H1 (cell line): ENCODE results near the gene SHC3. TPM values are rescaled to one million over a fixed set of nuclear protein-coding genes. Genes with fewer than 3 reads are reported as not detected.

ENCODE experiments used
- CTCF ChIA-PET: fragments of 300-600 bp; sonication (Branson Sonifier 250); formaldehyde crosslinking; loops from one replicate; lab custom pipeline; 2021; ENCODE audit not compliant: partially characterized antibody; lab: Charles Lee
- POLR2A ChIA-PET: fragments of 300-600 bp; sonication (Branson Sonifier 250); formaldehyde crosslinking; loops from one replicate; lab custom pipeline; 2021; ENCODE audit warnings: inconsistent platforms; ENCODE audit not compliant: partially characterized antibody; lab: Charles Lee
- DNase-seq, 2 experiments: peaks; one replicate each; pipeline versions ENCODE4 v3.0.0 to v3.0.0-alpha.2; 2010 to 2022; ENCODE audit warnings: low spot score in 2 of 2, low read depth in 1 of 2, mixed read lengths in 1 of 2
- FAIRE-seq: peaks from 2 replicates; lab custom pipeline; 2011; peaks lifted over from hg19 to GRCh38; lab: Jason Lieb, UNC
- H2AFZ ChIP-seq: 2 replicates; pipeline ENCODE4 v1.8.1; 2012; ENCODE audit warnings: low read length, inconsistent platforms
- H2AK5ac ChIP-seq: 2 replicates; pipeline ENCODE4 v1.6.1; 2013; ENCODE audit warnings: low read depth, low read length
- H2BK120ac ChIP-seq: replicated peaks from 2 replicates; pipeline ENCODE3; 2013; ENCODE audit warnings: low read depth, low read length, inconsistent platforms
- H2BK12ac ChIP-seq: 2 replicates; pipeline ENCODE4 v1.6.1; 2013; ENCODE audit warnings: low read depth, low read length
- H2BK15ac ChIP-seq: 2 replicates; pipeline ENCODE4 v1.6.1; 2013; ENCODE audit warnings: low read length
- H2BK20ac ChIP-seq: 2 replicates; pipeline ENCODE4 v1.6.1; 2013; ENCODE audit warnings: low read length
- H2BK5ac ChIP-seq: 2 replicates; pipeline ENCODE4 v1.6.1; 2013; ENCODE audit warnings: low read depth, low read length
- H3K14ac ChIP-seq: 2 replicates; pipeline ENCODE4 v1.6.1; 2013; ENCODE audit warnings: inconsistent platforms; ENCODE audit not compliant: insufficient read length
- H3K18ac ChIP-seq: 2 replicates; pipeline ENCODE4 v1.6.1; 2013; ENCODE audit warnings: low read length; ENCODE audit errors: extremely low read depth
- H3K23ac ChIP-seq: 2 replicates; pipeline ENCODE4 v1.6.1; 2013; ENCODE audit warnings: inconsistent platforms; ENCODE audit not compliant: insufficient read length
- H3K23me2 ChIP-seq: 2 replicates; pipeline ENCODE4 v1.6.1; 2013; ENCODE audit warnings: low read depth, low read length
- H3K27ac ChIP-seq: 2 replicates; pipeline ENCODE4 v1.6.1; 2011; ENCODE audit warnings: low read depth, low read length, inconsistent platforms
- H3K27me3 ChIP-seq, 4 experiments: replicated peaks in 1 of 4; 1 replicate in 1 of 4; 2 replicates in 3 of 4; pipeline versions ENCODE4 v1.6.1 to v1.8.1; 2011 to 2013; ENCODE audit warnings: low read length in 3 of 4, mild to moderate bottlenecking in 3 of 4, inconsistent platforms in 2 of 4, mixed read lengths in 2 of 4, moderate library complexity in 1 of 4; ENCODE audit not compliant: control insufficient read depth in 3 of 4, insufficient read depth in 3 of 4; ENCODE audit errors: extremely low read depth in 1 of 4
- H3K36me3 ChIP-seq, 4 experiments: 2 replicates each; pipeline versions ENCODE4 v1.6.1 to v1.8.1; 2011 to 2013; ENCODE audit warnings: mild to moderate bottlenecking in 4 of 4, low read length in 3 of 4, moderate library complexity in 2 of 4, control low read depth in 1 of 4, inconsistent platforms in 1 of 4; ENCODE audit not compliant: insufficient read depth in 4 of 4, control insufficient read depth in 2 of 4
- H3K4ac ChIP-seq: replicated peaks from 2 replicates; pipeline ENCODE3; 2013; ENCODE audit warnings: low read length, low read depth, mixed read lengths, inconsistent platforms; ENCODE audit not compliant: insufficient read length
- H3K4me1 ChIP-seq, 4 experiments: replicated peaks in 1 of 4; 1 replicate in 1 of 4; 2 replicates in 3 of 4; pipeline versions ENCODE4 v1.6.1 to v1.8.1; 2011 to 2013; ENCODE audit warnings: low read length in 3 of 4, inconsistent platforms in 2 of 4, mixed read lengths in 1 of 4; ENCODE audit not compliant: insufficient read depth in 4 of 4, control insufficient read depth in 3 of 4
- H3K4me2 ChIP-seq, 2 experiments: 2 replicates each; pipeline versions ENCODE4 v1.6.1 to v1.8.1; 2011 to 2013; ENCODE audit warnings: low read depth in 2 of 2, low read length in 2 of 2, control low read depth in 1 of 2, inconsistent platforms in 1 of 2, mild to moderate bottlenecking in 1 of 2; ENCODE audit not compliant: insufficient read depth in 1 of 2
- H3K4me3 ChIP-seq, 4 experiments: fragments of 200-600, 300-600 bp in 1 of 4; sonication (generic), shearing (Covaris generic), sonication (Bioruptor Twin) in 1 of 4; 2 replicates each; pipeline versions ENCODE4 v1.5.1 to v1.8.1; 2011 to 2016; ENCODE audit warnings: low read length in 4 of 4, low read depth in 3 of 4, control low read depth in 2 of 4, inconsistent platforms in 2 of 4, mild to moderate bottlenecking in 2 of 4, mixed read lengths in 1 of 4, moderate library complexity in 1 of 4; ENCODE audit not compliant: insufficient read depth in 2 of 4; ENCODE audit errors: extremely low read depth in 1 of 4
- H3K56ac ChIP-seq: replicated peaks from 2 replicates; pipeline ENCODE3; 2013; ENCODE audit warnings: low read depth, mild to moderate bottlenecking, mixed read lengths, low read length, inconsistent platforms; ENCODE audit not compliant: insufficient read length
- H3K79me1 ChIP-seq: 2 replicates; pipeline ENCODE4 v1.6.1; 2013; ENCODE audit warnings: low read depth, low read length, control low read depth
- H3K79me2 ChIP-seq, 2 experiments: 2 replicates each; pipeline versions ENCODE4 v1.6.1 to v1.8.1; 2012 to 2013; ENCODE audit warnings: low read length in 2 of 2, mild to moderate bottlenecking in 2 of 2, inconsistent platforms in 1 of 2; ENCODE audit not compliant: insufficient read depth in 2 of 2, control insufficient read depth in 1 of 2
- H3K9ac ChIP-seq, 4 experiments: replicated peaks in 1 of 4; 1 replicate in 1 of 4; 2 replicates in 3 of 4; pipeline versions ENCODE4 v1.6.1 to v1.8.1; 2011 to 2013; ENCODE audit warnings: low read depth in 3 of 4, low read length in 3 of 4, control low read depth in 2 of 4, mild to moderate bottlenecking in 2 of 4, moderate library complexity in 2 of 4, inconsistent platforms in 1 of 4; ENCODE audit errors: extremely low read depth in 1 of 4
- H3K9me3 ChIP-seq, 2 experiments: 2 replicates each; pipeline versions ENCODE4 v1.6.1 to v1.8.1; 2012 to 2013; ENCODE audit warnings: mild to moderate bottlenecking in 2 of 2, moderate library complexity in 2 of 2, control low read depth in 1 of 2, inconsistent platforms in 1 of 2, low read depth in 1 of 2, low read length in 1 of 2, mixed read lengths in 1 of 2; ENCODE audit not compliant: insufficient read depth in 2 of 2
- H4K20me1 ChIP-seq, 2 experiments: replicated peaks in 1 of 2; 2 replicates each; pipeline versions ENCODE3 to v1.8.1; 2011 to 2013; ENCODE audit warnings: inconsistent platforms in 2 of 2, low read length in 2 of 2, mild to moderate bottlenecking in 1 of 2; ENCODE audit not compliant: insufficient read depth in 2 of 2, control insufficient read depth in 1 of 2
- H4K5ac ChIP-seq: 2 replicates; pipeline ENCODE4 v1.6.1; 2013; ENCODE audit warnings: low read length, low read depth, mixed read lengths, inconsistent platforms; ENCODE audit not compliant: insufficient read length
- H4K8ac ChIP-seq: 2 replicates; pipeline ENCODE4 v1.8.0; 2013; ENCODE audit warnings: mild to moderate bottlenecking, moderate library complexity, low read length, inconsistent platforms; ENCODE audit not compliant: insufficient read depth; ENCODE audit errors: extremely low read depth
- H4K91ac ChIP-seq: replicated peaks from 2 replicates; pipeline ENCODE3; 2013; ENCODE audit warnings: low read length, mixed read lengths, inconsistent platforms; ENCODE audit not compliant: insufficient read length
- SP1 ChIP-seq: IDR thresholded peaks from 2 replicates; pipeline ENCODE4 v1.6.1; 2011; ENCODE audit warnings: low read depth, low read length
- WGBS, 2 experiments: shearing (Covaris generic) in 1 of 2; methylation state at CpG; one replicate each; pipeline versions ENCODE4 v1.1.6 to v1.1.7; 2013 to 2015; ENCODE audit warnings: low lambda C conversion rate in 2 of 2, mixed read lengths in 2 of 2, inconsistent platforms in 1 of 2, low coverage in 1 of 2, missing lambda C conversion rate in 1 of 2; ENCODE audit not compliant: insufficient replicate concordance in 2 of 2, insufficient coverage in 1 of 2, insufficient read length in 1 of 2; ENCODE audit errors: extremely low coverage in 1 of 2, missing lambda C conversion rate in 1 of 2; 5-methylcytosine and 5-hydroxymethylcytosine counted together
- polyA plus RNA-seq, 7 experiments: library from polyadenylated mRNA; depleted of rRNA in 3 of 7; stranded (reverse) in 5 of 7; unstranded in 2 of 7; fragments of >200 nt in 5 of 7; fragments of 200-250 nt in 2 of 7; gene quantifications; 1 replicate in 5 of 7; 2 replicates in 1 of 7; 4 replicates in 1 of 7; pipeline versions ENCODE4 v1.2.1 to v1.2.3, GENCODE V29; 2011 to 2013; ENCODE audit warnings: missing spikeins in 2 of 7, mixed read lengths in 2 of 7
- total RNA-seq: library from RNA; stranded (reverse); fragmentation: NEBNext Ultra II Directional; extraction: Animal tissue kit (Norgen Biotek cat#: 25700); gene quantifications from 2 replicates; pipeline ENCODE4 v1.2.1, GENCODE V29; 2021
- TF ChIP-seq, protein P1 (sequence below): IDR thresholded peaks from 2 replicates; pipeline ENCODE4 v1.6.1; 2011; ENCODE audit warnings: low read depth, mild to moderate bottlenecking, low read length; ENCODE audit not compliant: insufficient read depth

Gene SHC3
- total and polyA plus RNA-seq, 2 of the 8 experiments (the other 6 are each of a cell fraction or from before 2014, with no cell fraction given): 1.4 to 7.1 TPM

DNA sequence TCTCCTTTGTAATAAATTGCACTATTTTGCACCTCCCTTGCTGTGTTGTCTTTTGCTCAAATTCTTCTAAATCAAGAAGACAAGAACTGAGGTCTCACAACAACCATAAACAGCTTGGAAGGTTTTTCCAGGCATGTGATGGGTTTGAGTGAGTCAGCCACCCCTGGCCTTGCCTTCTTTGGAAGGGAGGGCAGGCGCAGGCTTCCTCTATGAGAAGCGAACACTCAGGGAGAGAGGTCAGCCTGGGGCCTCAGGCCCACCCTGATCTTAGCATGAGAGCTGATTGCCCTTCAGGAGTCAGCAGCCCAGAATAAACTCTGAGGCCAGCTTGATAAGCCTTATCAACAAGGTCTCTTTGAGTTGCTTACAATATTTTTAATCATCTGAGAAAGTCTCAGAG lies 155.7 kb downstream of the SHC3 start:
- Histone ChIP-seq H3K18ac (no peak overlapping the region), H4K5ac (no peak overlapping the region), H4K91ac (no peak overlapping the region), H2BK120ac (no peak overlapping the region), H3K36me3 (no peaks in the 10 kb centered on the region), H3K9me3 (no peaks in the 10 kb centered on the region), H3K27ac (no peak overlapping the region), H2BK15ac (no peak overlapping the region), H3K23ac (no peak overlapping the region), H3K4me1 (peaks cover 0 to 7% (median 1%) of the 10 kb centered on the region in 4 experiments; a peak in 3 of 7 replicates), H2BK12ac (no peak overlapping the region), H3K56ac (no peak overlapping the region), H3K79me1 (no peaks in the 10 kb centered on the region), H4K20me1 (no peaks in the 10 kb centered on the region), H3K79me2 (no peaks in the 10 kb centered on the region), H2AFZ (no peak overlapping the region), H3K27me3 (no peaks in the 10 kb centered on the region), H2AK5ac (no peak overlapping the region), H3K4me3 (no peak overlapping the region), H2BK20ac (no peak overlapping the region), H3K23me2 (no peaks in the 10 kb centered on the region), H3K14ac (no peak overlapping the region), H4K8ac (no peak overlapping the region), H2BK5ac (no peak overlapping the region), H3K4ac (no peak overlapping the region), H3K4me2 (no peak overlapping the region), H3K9ac (no peak overlapping the region)
- TF ChIP-seq, protein P1, sequence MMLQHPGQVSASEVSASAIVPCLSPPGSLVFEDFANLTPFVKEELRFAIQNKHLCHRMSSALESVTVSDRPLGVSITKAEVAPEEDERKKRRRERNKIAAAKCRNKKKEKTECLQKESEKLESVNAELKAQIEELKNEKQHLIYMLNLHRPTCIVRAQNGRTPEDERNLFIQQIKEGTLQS: no peak
- no peak for TF ChIP-seq SP1
- WGBS, 2 experiments: 100% methylated on average over 2 of the region's 2 CpGs; no CpG with 5 or more reads in 1 of the 2 experiments
- ChIA-PET CTCF (no interaction called here), POLR2A (interaction anchor here (1.0 kb wide), 1 partner anchor 22 kb away, joined by 3 read pairs; no protein-coding TSS in a partner anchor)
- FAIRE-seq (no peak), DNase-seq (no peak)
